ENCODE results near the gene RAP2A. TPM values are rescaled to one million over a fixed set of nuclear protein-coding genes. Genes with fewer than 3 reads are reported as not detected.

Gene RAP2A
- total and polyA plus RNA-seq, 4 donors: 3.1 to 37.2 (median 6.7) TPM

GRCh38 chr13:97440598-97441170, 6.7 kb downstream of the RAP2A start:
- TF ChIP-seq YY1 (IDR thresholded peaks at IDR 0.05): no peak
- no peak for TF ChIP-seq EGR1 (IDR thresholded peaks at IDR 0.05; ENCODE audit: low read depth in 2 of 2)
- TF ChIP-seq ATF3 (IDR thresholded peaks at IDR 0.05): no peak
- TF ChIP-seq NR2F2 (IDR thresholded peaks at IDR 0.05): no peak
- TF ChIP-seq JUND (IDR thresholded peaks at IDR 0.05): no peak
- no peak for TF ChIP-seq RXRA (IDR thresholded peaks at IDR 0.05)
- no peak for TF ChIP-seq CTCF (IDR thresholded peaks at IDR 0.05; ENCODE audit: low read depth, low read length, missing input control)
- TF ChIP-seq SP1 (IDR thresholded peaks at IDR 0.05): no peak
- TF ChIP-seq MAX (IDR thresholded peaks at IDR 0.05): no peak
- TF ChIP-seq HNF4G (IDR thresholded peaks at IDR 0.05): no peak
- no peak for TF ChIP-seq REST (IDR thresholded peaks at IDR 0.05)
- no peak for TF ChIP-seq HNF4A (conservative IDR thresholded peaks at IDR 0.05)
- TF ChIP-seq FOXA1 (IDR thresholded peaks at IDR 0.05): no peak
- TF ChIP-seq TAF1 (conservative IDR thresholded peaks at IDR 0.05): no peak
- TF ChIP-seq RAD21 (IDR thresholded peaks at IDR 0.05): no peak
- no peak for TF ChIP-seq FOXA2 (IDR thresholded peaks at IDR 0.05)
- TF ChIP-seq GABPA (IDR thresholded peaks at IDR 0.05 in 1 of 2, conservative IDR thresholded peaks at IDR 0.05 in 1 of 2): no peak
- TF ChIP-seq ZBTB33 (IDR thresholded peaks at IDR 0.05): no peak
- peaks cover 0 to 2% (median 0%) of the 10 kb centered on the region in 4 donors for H3K4me1 ChIP-seq (ENCODE audit: control insufficient read depth in 4 of 4, insufficient read depth in 4 of 4, low read length in 3 of 4)

More at GRCh38 chr13:97440598-97441170, 6.7 kb downstream of the RAP2A start:
- 78% methylated on average over 2 of the region's 2 CpGs for WGBS
- Histone ChIP-seq H3K36me3 (ENCODE audit: control insufficient read depth in 4 of 4, insufficient read depth in 3 of 4, low read depth in 1 of 4, low read length in 3 of 4) (no peaks in the 10 kb centered on the region), H3K27ac (ENCODE audit: low read depth in 1 of 2, low read length in 2 of 2) (no peak overlapping the region), H3K9ac (ENCODE audit: low read depth in 1 of 2, low read length in 2 of 2) (no peak overlapping the region), H3K9me3 (ENCODE audit: control insufficient read depth in 4 of 4, low read length in 3 of 4) (no peaks in the 10 kb centered on the region), H3K4me3 (ENCODE audit: low read depth in 1 of 3, low read length in 3 of 3) (no peak overlapping the region), H3K27me3 (ENCODE audit: control insufficient read depth in 4 of 4, insufficient read depth in 4 of 4, low read length in 3 of 4) (no peaks in the 10 kb centered on the region)
- DNase-seq (ENCODE audit: low spot score): no peak

Measured in liver (tissue), 9 donors.